Measurements from ENCODE around the gene PITPNB. TPM values are rescaled to one million over a fixed set of nuclear protein-coding genes. Genes with fewer than 3 reads are reported as not detected.

PITPNB gene
- total RNA-seq, 1 donor, result 36.1 TPM

GRCh38 chr22:27844656-27845591, 74.1 kb downstream of the PITPNB start:
- no peaks in the 10 kb centered on the region for H3K9me3 ChIP-seq (ENCODE audit: low read depth, low read length)
- H3K4me1 ChIP-seq (ENCODE audit: insufficient read depth, low read length), result no peaks in the 10 kb centered on the region
- H3K4me3 ChIP-seq (ENCODE audit: low read length), result no peak overlapping the region
- H3K27me3 ChIP-seq (ENCODE audit: insufficient read depth, low read length), result no peaks in the 10 kb centered on the region

GRCh38 chr22:27844256-27844655, 74.8 kb downstream of the PITPNB start:
- no peaks in the 10 kb centered on the region for H3K9me3 ChIP-seq (ENCODE audit: low read depth, low read length)
- H3K4me3 ChIP-seq (ENCODE audit: low read length), result no peak overlapping the region
- no peaks in the 10 kb centered on the region for H3K27me3 ChIP-seq (ENCODE audit: insufficient read depth, low read length)
- H3K4me1 ChIP-seq (ENCODE audit: insufficient read depth, low read length), result no peaks in the 10 kb centered on the region

GRCh38 chr22:27843441-27843840, 75.6 kb downstream of the PITPNB start:
- H3K9me3 ChIP-seq (ENCODE audit: low read depth, low read length), result no peaks in the 10 kb centered on the region

GRCh38 chr22:27842669-27843431, 76.2 kb downstream of the PITPNB start:
- Histone ChIP-seq H3K27me3 (ENCODE audit: insufficient read depth, low read length) (no peaks in the 10 kb centered on the region), H3K4me1 (ENCODE audit: insufficient read depth, low read length) (no peaks in the 10 kb centered on the region), H3K9me3 (ENCODE audit: low read depth, low read length) (no peaks in the 10 kb centered on the region), H3K4me3 (ENCODE audit: low read length) (no peak overlapping the region)

More at GRCh38 chr22:27843441-27843840, 75.6 kb downstream of the PITPNB start:
- H3K4me1 ChIP-seq (ENCODE audit: insufficient read depth, low read length), result no peaks in the 10 kb centered on the region
- no peaks in the 10 kb centered on the region for H3K27me3 ChIP-seq (ENCODE audit: insufficient read depth, low read length)
- H3K4me3 ChIP-seq (ENCODE audit: low read length), result no peak overlapping the region

- Histone ChIP-seq H3K4me1 (ENCODE audit: insufficient read depth, low read length) (no peaks in the 10 kb centered on the region), H3K27me3 (ENCODE audit: insufficient read depth, low read length) (no peaks in the 10 kb centered on the region), H3K4me3 (ENCODE audit: low read length) (no peak overlapping the region), H3K9me3 (ENCODE audit: low read depth, low read length) (no peaks in the 10 kb centered on the region)
Measured at GRCh38 chr22:27842201-27842600, 76.9 kb downstream of the PITPNB start.

- H3K9me3 ChIP-seq (ENCODE audit: low read depth, low read length), result no peaks in the 10 kb centered on the region
- no peak overlapping the region for H3K4me3 ChIP-seq (ENCODE audit: low read length)
- H3K27me3 ChIP-seq (ENCODE audit: insufficient read depth, low read length), result no peaks in the 10 kb centered on the region
- no peaks in the 10 kb centered on the region for H3K4me1 ChIP-seq (ENCODE audit: insufficient read depth, low read length)
Measured at GRCh38 chr22:27840436-27840835, 78.6 kb downstream of the PITPNB start.

GRCh38 chr22:27839057-27839660, 79.9 kb downstream of the PITPNB start:
- Histone ChIP-seq H3K4me3 (ENCODE audit: low read length) (no peak overlapping the region), H3K9me3 (ENCODE audit: low read depth, low read length) (no peaks in the 10 kb centered on the region), H3K4me1 (ENCODE audit: insufficient read depth, low read length) (no peaks in the 10 kb centered on the region), H3K27me3 (ENCODE audit: insufficient read depth, low read length) (no peaks in the 10 kb centered on the region)

- Histone ChIP-seq H3K4me3 (ENCODE audit: low read length) (no peak overlapping the region), H3K9me3 (ENCODE audit: low read depth, low read length) (no peaks in the 10 kb centered on the region), H3K27me3 (ENCODE audit: insufficient read depth, low read length) (no peaks in the 10 kb centered on the region), H3K4me1 (ENCODE audit: insufficient read depth, low read length) (no peaks in the 10 kb centered on the region)
Measured at GRCh38 chr22:27836181-27836580, 82.9 kb downstream of the PITPNB start.

- Histone ChIP-seq H3K4me3 (ENCODE audit: low read length) (no peak overlapping the region), H3K4me1 (ENCODE audit: insufficient read depth, low read length) (no peaks in the 10 kb centered on the region), H3K27me3 (ENCODE audit: insufficient read depth, low read length) (no peaks in the 10 kb centered on the region), H3K9me3 (ENCODE audit: low read depth, low read length) (no peaks in the 10 kb centered on the region)
Measured at GRCh38 chr22:27835446-27835845, 83.6 kb downstream of the PITPNB start.

- no peaks in the 10 kb centered on the region for H3K27me3 ChIP-seq (ENCODE audit: insufficient read depth, low read length)
- no peaks in the 10 kb centered on the region for H3K9me3 ChIP-seq (ENCODE audit: low read depth, low read length)
- no peaks in the 10 kb centered on the region for H3K4me1 ChIP-seq (ENCODE audit: insufficient read depth, low read length)
- H3K4me3 ChIP-seq (ENCODE audit: low read length), result no peak overlapping the region
Measured at GRCh38 chr22:27834364-27835185, 84.5 kb downstream of the PITPNB start.

GRCh38 chr22:27833803-27834202, 85.3 kb downstream of the PITPNB start:
- Histone ChIP-seq H3K4me3 (ENCODE audit: low read length) (no peak overlapping the region), H3K9me3 (ENCODE audit: low read depth, low read length) (no peaks in the 10 kb centered on the region), H3K27me3 (ENCODE audit: insufficient read depth, low read length) (no peaks in the 10 kb centered on the region), H3K4me1 (ENCODE audit: insufficient read depth, low read length) (no peaks in the 10 kb centered on the region)

GRCh38 chr22:27832606-27833005, 86.5 kb downstream of the PITPNB start:
- no peak overlapping the region for H3K4me3 ChIP-seq (ENCODE audit: low read length)
- H3K4me1 ChIP-seq (ENCODE audit: insufficient read depth, low read length), result no peaks in the 10 kb centered on the region
- H3K27me3 ChIP-seq (ENCODE audit: insufficient read depth, low read length), result no peaks in the 10 kb centered on the region
- no peaks in the 10 kb centered on the region for H3K9me3 ChIP-seq (ENCODE audit: low read depth, low read length)

GRCh38 chr22:27829620-27830019, 89.4 kb downstream of the PITPNB start:
- H3K4me1 ChIP-seq (ENCODE audit: insufficient read depth, low read length), result no peaks in the 10 kb centered on the region
- no peaks in the 10 kb centered on the region for H3K27me3 ChIP-seq (ENCODE audit: insufficient read depth, low read length)
- no peaks in the 10 kb centered on the region for H3K9me3 ChIP-seq (ENCODE audit: low read depth, low read length)
- no peak overlapping the region for H3K4me3 ChIP-seq (ENCODE audit: low read length)
